PFSK-1 (cell line): ENCODE results near the gene EMILIN1.

Experiments used
- FOXP2 ChIP-seq: optimal IDR thresholded peaks from 2 replicates; pipeline ENCODE3; 2011; ENCODE audit warnings: borderline replicate concordance, control low read depth, inconsistent platforms; ENCODE audit not compliant: insufficient read depth; ENCODE audit errors: extremely low read length, extremely low read depth
- POLR2AphosphoS5 ChIP-seq: IDR thresholded peaks from 2 replicates; pipeline ENCODE4 v1.6.1; 2012; ENCODE audit warnings: low read depth, mild to moderate bottlenecking, control low read depth, low read length, moderate library complexity
- SIN3A ChIP-seq: IDR thresholded peaks from 2 replicates; pipeline ENCODE4 v1.6.1; 2012; ENCODE audit warnings: mild to moderate bottlenecking, low read length, moderate library complexity, borderline replicate concordance; ENCODE audit not compliant: insufficient read depth
- TAF1 ChIP-seq: IDR thresholded peaks from 2 replicates; pipeline ENCODE4 v1.6.1; 2012; ENCODE audit warnings: low read length, control low read depth, borderline replicate concordance; ENCODE audit not compliant: insufficient read depth
- TF ChIP-seq, protein P1 (sequence below), 2 experiments: IDR thresholded peaks; 2 replicates each; pipeline versions ENCODE4 v1.6.1 to v1.8.0; 2011 to 2012; ENCODE audit warnings: low read depth in 2 of 2, low read length in 2 of 2, control low read depth in 1 of 2, inconsistent platforms in 1 of 2, mild to moderate bottlenecking in 1 of 2, moderate library complexity in 1 of 2; ENCODE audit not compliant: insufficient read depth in 1 of 2

EMILIN1 gene

DNA sequence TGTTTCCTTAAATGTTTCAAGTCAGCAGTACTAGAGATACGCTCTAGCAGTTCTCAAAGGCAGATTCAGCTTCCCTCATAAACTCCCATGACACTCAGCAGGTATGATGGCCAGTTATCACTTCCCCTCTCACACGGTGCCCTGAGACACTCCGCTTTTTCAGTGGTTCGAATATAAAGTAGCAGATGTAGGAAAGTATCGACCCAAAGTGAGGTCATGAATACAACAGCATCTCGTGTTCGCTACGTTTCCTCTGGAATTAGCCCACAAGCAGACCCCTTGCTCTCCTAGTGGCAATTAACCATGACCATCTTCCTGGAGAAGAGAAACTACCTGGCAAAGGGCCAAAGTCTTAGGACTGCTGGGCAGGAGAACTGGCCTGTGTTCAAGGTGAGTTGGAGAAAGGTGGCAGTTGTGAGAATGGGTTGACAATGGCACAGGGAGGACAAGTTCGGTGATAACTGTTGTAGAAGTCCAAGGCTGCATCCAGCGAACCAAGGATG, 36.2 kb upstream of the EMILIN1 start:
- TF ChIP-seq FOXP2 (no peak), TAF1 (no peak), SIN3A (no peak), POLR2AphosphoS5 (no peak)
- TF ChIP-seq, protein P1, sequence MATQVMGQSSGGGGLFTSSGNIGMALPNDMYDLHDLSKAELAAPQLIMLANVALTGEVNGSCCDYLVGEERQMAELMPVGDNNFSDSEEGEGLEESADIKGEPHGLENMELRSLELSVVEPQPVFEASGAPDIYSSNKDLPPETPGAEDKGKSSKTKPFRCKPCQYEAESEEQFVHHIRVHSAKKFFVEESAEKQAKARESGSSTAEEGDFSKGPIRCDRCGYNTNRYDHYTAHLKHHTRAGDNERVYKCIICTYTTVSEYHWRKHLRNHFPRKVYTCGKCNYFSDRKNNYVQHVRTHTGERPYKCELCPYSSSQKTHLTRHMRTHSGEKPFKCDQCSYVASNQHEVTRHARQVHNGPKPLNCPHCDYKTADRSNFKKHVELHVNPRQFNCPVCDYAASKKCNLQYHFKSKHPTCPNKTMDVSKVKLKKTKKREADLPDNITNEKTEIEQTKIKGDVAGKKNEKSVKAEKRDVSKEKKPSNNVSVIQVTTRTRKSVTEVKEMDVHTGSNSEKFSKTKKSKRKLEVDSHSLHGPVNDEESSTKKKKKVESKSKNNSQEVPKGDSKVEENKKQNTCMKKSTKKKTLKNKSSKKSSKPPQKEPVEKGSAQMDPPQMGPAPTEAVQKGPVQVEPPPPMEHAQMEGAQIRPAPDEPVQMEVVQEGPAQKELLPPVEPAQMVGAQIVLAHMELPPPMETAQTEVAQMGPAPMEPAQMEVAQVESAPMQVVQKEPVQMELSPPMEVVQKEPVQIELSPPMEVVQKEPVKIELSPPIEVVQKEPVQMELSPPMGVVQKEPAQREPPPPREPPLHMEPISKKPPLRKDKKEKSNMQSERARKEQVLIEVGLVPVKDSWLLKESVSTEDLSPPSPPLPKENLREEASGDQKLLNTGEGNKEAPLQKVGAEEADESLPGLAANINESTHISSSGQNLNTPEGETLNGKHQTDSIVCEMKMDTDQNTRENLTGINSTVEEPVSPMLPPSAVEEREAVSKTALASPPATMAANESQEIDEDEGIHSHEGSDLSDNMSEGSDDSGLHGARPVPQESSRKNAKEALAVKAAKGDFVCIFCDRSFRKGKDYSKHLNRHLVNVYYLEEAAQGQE (IDR thresholded peaks at IDR 0.05; ENCODE audit: insufficient read depth in 1 of 2, low read depth in 2 of 2, low read length in 2 of 2): no peak

DNA sequence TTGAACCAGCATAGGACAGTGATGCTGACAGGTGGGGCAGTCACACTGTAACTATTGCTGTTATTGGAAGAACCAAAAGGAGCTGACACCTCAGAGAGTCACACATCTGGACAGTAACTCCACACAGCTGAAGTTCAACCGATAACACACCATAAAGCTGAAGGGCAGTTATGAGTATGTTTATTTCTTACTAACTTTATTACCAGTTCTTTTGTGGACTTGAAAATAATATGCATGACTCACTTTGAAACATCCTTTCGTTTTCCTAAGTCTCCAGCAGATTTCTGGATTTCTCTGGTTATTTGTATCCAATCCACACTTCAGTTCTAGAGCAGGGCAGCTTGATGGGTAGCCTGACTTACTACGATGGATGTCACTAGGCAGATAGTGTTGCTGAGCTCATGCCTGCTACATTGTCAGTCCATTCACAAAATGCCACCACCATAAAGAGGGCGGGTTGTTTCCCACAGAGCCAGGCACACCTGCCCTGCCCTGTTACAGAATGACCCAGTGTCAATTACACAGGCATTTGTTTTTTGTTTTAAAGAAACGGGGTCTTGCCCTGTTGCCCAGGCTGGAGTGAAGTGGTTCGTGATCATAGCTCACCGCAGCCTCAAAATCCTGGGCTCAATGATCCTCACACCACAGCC, 35.3 kb upstream of the EMILIN1 start:
- no peak for TF ChIP-seq FOXP2
- TF ChIP-seq TAF1: no peak
- no peak for TF ChIP-seq POLR2AphosphoS5
- TF ChIP-seq, protein P1 (IDR thresholded peaks at IDR 0.05; ENCODE audit: insufficient read depth in 1 of 2, low read depth in 2 of 2, low read length in 2 of 2): no peak
- no peak for TF ChIP-seq SIN3A

DNA sequence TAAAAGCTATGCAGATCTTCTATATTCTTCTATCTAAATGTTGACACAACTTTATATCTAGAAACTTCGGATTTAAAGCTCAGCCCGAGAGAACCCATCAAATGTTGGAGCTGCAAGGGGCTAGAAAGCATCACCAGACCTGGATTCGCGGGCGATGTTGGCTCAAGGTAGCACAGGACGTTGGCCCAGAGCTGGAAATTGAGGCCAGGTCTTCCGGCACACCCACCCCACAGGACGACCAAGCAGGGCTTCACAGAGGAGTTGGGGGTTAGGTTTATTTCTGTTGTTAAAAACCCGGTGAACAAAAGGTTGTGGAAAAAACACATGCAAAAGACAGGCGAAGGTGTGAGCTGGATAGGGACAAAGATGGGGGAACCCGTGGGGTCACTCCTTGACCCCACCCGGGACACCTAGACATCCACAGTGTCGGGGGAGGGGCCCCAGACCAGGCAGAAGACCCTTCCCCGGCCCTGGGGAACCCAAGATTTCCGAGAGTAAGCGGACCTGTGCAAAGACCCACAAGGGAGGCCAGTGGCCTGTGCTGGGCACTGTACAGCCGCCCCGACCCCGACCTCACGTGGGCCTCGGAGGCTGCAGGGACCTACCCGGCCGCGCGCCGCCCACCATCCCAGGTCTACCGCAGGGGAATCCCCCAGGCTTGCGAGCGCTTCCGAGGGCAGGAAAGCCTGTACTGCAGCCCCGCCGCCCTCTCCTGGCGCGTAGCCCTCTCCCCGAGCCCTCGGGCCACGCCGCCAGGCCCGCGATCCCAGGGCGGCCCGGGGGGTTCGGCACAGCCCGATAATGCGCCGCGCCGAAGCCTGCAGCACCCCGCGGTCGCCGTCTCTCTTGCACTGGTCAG, 28.8 kb upstream of the EMILIN1 start:
- 0 out of 2 replicates have a peak, but pooled peaks have one; percentile 29 for TF ChIP-seq TAF1
- TF ChIP-seq FOXP2: no peak

DNA sequence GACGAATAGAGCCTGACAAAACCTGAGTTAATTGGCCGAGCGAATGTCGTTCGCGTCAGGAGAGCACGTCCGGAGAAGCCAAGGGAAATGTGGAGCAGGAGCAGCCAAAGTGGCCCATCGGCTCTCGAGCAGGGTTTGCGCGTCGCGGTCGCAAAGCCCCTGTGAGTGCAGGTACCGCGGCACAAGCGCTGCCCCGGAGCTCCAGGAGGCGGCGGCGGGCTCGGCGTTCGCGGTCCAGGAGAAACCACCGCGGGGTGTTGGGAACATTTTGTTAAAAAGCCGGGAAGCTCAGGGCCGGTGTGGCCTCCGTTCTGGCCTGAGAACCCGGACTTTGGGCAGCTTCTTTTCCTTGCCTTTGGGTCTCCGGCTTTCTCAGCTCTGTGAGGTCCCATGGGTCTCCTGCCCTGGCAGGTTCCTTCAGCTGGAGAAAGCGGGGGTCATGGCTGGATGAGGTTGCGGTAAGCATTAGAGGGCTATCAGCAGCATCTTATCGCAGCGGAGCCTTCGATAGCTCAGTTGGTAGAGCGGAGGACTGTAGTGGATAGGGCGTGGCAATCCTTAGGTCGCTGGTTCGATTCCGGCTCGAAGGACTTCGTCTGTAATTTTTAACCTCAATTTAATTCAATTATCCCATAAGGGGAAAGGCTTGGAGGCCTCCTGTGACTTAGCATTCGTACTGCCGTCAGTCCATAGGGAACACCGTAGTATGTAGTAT, 28.0 kb upstream of the EMILIN1 start:
- TF ChIP-seq POLR2AphosphoS5: no peak
- TF ChIP-seq, protein P1 (IDR thresholded peaks at IDR 0.05; ENCODE audit: insufficient read depth in 1 of 2, low read depth in 2 of 2, low read length in 2 of 2): 0 out of 4 replicates have a peak, but pooled peaks of 1 of the 2 experiments have one; percentile 30
- no peak for TF ChIP-seq TAF1
- no peak for TF ChIP-seq SIN3A
- no peak for TF ChIP-seq FOXP2

DNA sequence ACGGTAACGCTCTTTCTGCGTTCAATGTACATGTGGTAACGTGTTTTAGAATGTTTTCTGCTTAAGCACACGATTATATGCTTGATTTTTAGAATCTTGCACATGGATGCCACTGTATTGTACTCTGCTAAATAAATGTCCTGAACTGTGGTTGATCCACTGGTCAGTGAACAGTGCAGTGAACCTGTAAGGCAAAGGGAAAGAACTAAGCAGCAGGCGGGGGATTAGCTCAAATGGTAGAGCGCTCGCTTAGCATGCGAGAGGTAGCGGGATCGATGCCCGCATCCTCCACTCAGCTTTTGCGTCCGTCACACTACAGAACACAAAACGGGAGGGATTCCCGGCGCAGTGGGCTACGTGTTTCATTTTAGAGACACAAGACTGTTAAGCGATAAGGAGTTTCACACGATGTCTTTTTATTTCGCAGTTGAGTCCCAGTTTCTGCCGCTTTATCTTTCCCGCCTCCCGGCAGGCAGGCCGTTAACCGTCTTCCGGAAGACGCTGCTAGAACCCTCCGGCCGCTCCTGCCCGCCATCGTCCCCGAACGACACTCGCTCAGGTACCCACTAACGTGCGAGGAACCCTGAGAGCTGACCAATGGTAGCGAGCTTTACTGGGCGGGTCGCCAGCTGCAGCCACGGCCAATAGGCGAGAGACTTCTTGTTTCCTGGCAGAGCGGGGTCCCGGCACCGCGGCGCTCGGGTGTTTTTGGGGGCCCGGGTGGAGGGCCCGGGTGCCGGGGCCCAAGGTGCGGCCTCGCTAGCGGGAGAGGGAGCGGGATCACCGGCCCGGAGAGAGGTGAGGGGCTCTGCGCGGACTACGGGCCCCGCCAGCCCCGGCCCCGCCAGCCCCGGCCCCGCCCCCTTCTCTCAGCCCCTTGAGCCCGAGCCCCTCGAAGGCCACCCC, 27.2 kb upstream of the EMILIN1 start, which contains the start of gene AGBL5:
AGBL5 (plus strand) TSS at position 673 of the 906 bp plus-strand sequence. CDS start 1,291 bp downstream, outside the sequence.
- TF ChIP-seq FOXP2: no peak
- TF ChIP-seq, protein P1 (IDR thresholded peaks at IDR 0.05; ENCODE audit: insufficient read depth in 1 of 2, low read depth in 2 of 2, low read length in 2 of 2): peak in 1 of 2 experiments; percentile 12; a peak in 1 of 4 replicates
- TF ChIP-seq POLR2AphosphoS5: peak; percentile 86
